CD8-positive, alpha-beta memory T cell (primary cell): ENCODE results near the gene GUK1. TPM values are rescaled to one million over a fixed set of nuclear protein-coding genes. Genes with fewer than 3 reads are reported as not detected.

Source experiments
- CTCF ChIA-PET: fragments of 350-600 bp; sonication (Branson Sonifier 250); formaldehyde crosslinking; loops from one replicate; lab custom pipeline; 2021; ENCODE audit warnings: antibody characterized with exemption; lab: Charles Lee
- POLR2A ChIA-PET: fragments of 350-600 bp; sonication (Branson Sonifier 250); formaldehyde crosslinking; loops from one replicate; lab custom pipeline; 2021; ENCODE audit warnings: antibody characterized with exemption; lab: Charles Lee
- DNase-seq, 5 donors: peaks; one replicate each; pipeline versions ENCODE4 v3.0.0 to v3.0.0-alpha.2; 2020 to 2022; ENCODE audit warnings: mixed read lengths in 1 of 5
- H3K27ac ChIP-seq: one replicate; pipeline ENCODE4 v1.7.0; 2013; ENCODE audit warnings: low read depth, mild to moderate bottlenecking, low read length, moderate library complexity
- H3K27me3 ChIP-seq: 2 replicates; pipeline ENCODE4 v1.7.0; 2013; ENCODE audit warnings: low read length, mild to moderate bottlenecking; ENCODE audit not compliant: insufficient read depth, poor library complexity, severe bottlenecking
- H3K36me3 ChIP-seq: 2 replicates; pipeline ENCODE4 v1.7.0; 2013; ENCODE audit warnings: mild to moderate bottlenecking, low read length, moderate library complexity; ENCODE audit not compliant: insufficient read depth
- H3K4me1 ChIP-seq: 2 replicates; pipeline ENCODE4 v1.7.0; 2013; ENCODE audit warnings: mild to moderate bottlenecking, low read length, moderate library complexity; ENCODE audit not compliant: insufficient read depth
- H3K4me3 ChIP-seq: 2 replicates; pipeline ENCODE4 v1.7.0; 2013; ENCODE audit warnings: mild to moderate bottlenecking, low read length
- H3K9me3 ChIP-seq: 2 replicates; pipeline ENCODE4 v1.7.0; 2013; ENCODE audit warnings: mild to moderate bottlenecking, low read length
- H3K27ac Mint-ChIP-seq, 8 donors: one replicate each; pipeline ENCODE4 v1.8.0; 2020 to 2021; ENCODE audit warnings: mixed read lengths in 8 of 8, mild to moderate bottlenecking in 6 of 8, inconsistent platforms in 3 of 8, moderate library complexity in 3 of 8
- H3K27me3 Mint-ChIP-seq, 2 donors: one replicate each; pipeline ENCODE4 v1.8.0; 2020 to 2021; ENCODE audit warnings: mixed read lengths in 2 of 2, mild to moderate bottlenecking in 1 of 2, moderate library complexity in 1 of 2
- H3K36me3 Mint-ChIP-seq, 3 donors: one replicate each; pipeline ENCODE4 v1.8.0; 2020 to 2021; ENCODE audit warnings: mixed read lengths in 3 of 3, inconsistent platforms in 1 of 3, mild to moderate bottlenecking in 1 of 3
- H3K4me1 Mint-ChIP-seq, 3 donors: one replicate each; pipeline ENCODE4 v1.8.0; 2020 to 2021; ENCODE audit warnings: mixed read lengths in 3 of 3, inconsistent platforms in 1 of 3, mild to moderate bottlenecking in 1 of 3
- H3K4me3 Mint-ChIP-seq, 7 donors: one replicate each; pipeline ENCODE4 v1.8.0; 2020 to 2021; ENCODE audit warnings: mixed read lengths in 7 of 7, mild to moderate bottlenecking in 6 of 7, moderate library complexity in 4 of 7, inconsistent platforms in 2 of 7
- H3K9me3 Mint-ChIP-seq, 5 donors: one replicate each; pipeline ENCODE4 v1.8.0; 2020 to 2022; ENCODE audit warnings: mixed read lengths in 5 of 5, mild to moderate bottlenecking in 3 of 5, moderate library complexity in 2 of 5, inconsistent platforms in 1 of 5
- polyA plus RNA-seq: library from polyadenylated mRNA; unstranded; fragments of 300-500 nt; fragmentation: Illumina TruSeq; gene quantifications from one replicate; pipeline ENCODE4 v1.2.3, GENCODE V29; 2021
- total RNA-seq, 2 experiments: library from RNA; stranded (reverse); gene quantifications; one replicate each; pipeline ENCODE4 v1.2.3, GENCODE V29; 2021

Gene GUK1
- total and polyA plus RNA-seq, 3 experiments from 2014 or later = 222 to 467 (median 245) TPM

GRCh38 chr1:228177721-228178710 is 37.9 kb downstream of the GUK1 start:
- Mint-ChIP-seq H3K27ac (peak overlapping the region in 2 of 8 donors; percentile 31 to 79), H3K36me3 (peaks cover 0 to 16% (median 2%) of the 10 kb centered on the region in 3 donors), H3K4me3 (no peak overlapping the region), H3K27me3 (no peaks in the 10 kb centered on the region), H3K4me1 (peaks cover 3 to 4% (median 4%) of the 10 kb centered on the region in 3 donors), H3K9me3 (no peaks in the 10 kb centered on the region)
- DNase-seq = no peak
- H3K27me3 ChIP-seq = no peaks in the 10 kb centered on the region
- H3K9me3 ChIP-seq = no peaks in the 10 kb centered on the region
- ChIA-PET POLR2A (interaction anchor here (0.7 kb wide), 1 partner anchor 25 kb away, joined by 5 read pairs; no protein-coding TSS in a partner anchor), CTCF (interaction anchor here (2.2 kb wide), 1 partner anchor 12 kb away, joined by 11 read pairs; the partner anchor contains the start of gene IBA57)
- no peak overlapping the region for H3K27ac ChIP-seq
- H3K4me1 ChIP-seq = no peaks in the 10 kb centered on the region
- H3K36me3 ChIP-seq = no peaks in the 10 kb centered on the region
- no peak overlapping the region for H3K4me3 ChIP-seq

GRCh38 chr1:228178737-228179684 is 38.9 kb downstream of the GUK1 start:
- peak overlapping the region in 5 of 8 donors; percentile 3 to 46 (median 26) for H3K27ac Mint-ChIP-seq
- H3K27me3 Mint-ChIP-seq = no peaks in the 10 kb centered on the region
- peak overlapping the region in 1 of 7 donors; percentile 38 for H3K4me3 Mint-ChIP-seq
- no peaks in the 10 kb centered on the region for H3K9me3 Mint-ChIP-seq
- Histone ChIP-seq H3K36me3 (no peaks in the 10 kb centered on the region), H3K9me3 (no peaks in the 10 kb centered on the region), H3K4me1 (no peaks in the 10 kb centered on the region), H3K27ac (no peak overlapping the region), H3K27me3 (no peaks in the 10 kb centered on the region), H3K4me3 (no peak overlapping the region)
- no peak for DNase-seq
- ChIA-PET POLR2A (no interaction called here), CTCF (interaction anchor here (1.1 to 2.2 kb wide), 4 partner anchors 11 to 279 kb away, joined by 3 to 11 read pairs (median 4); partner anchors contain the start of gene IBA57)
- peaks cover 4 to 7% (median 4%) of the 10 kb centered on the region in 3 donors for H3K4me1 Mint-ChIP-seq
- H3K36me3 Mint-ChIP-seq = peaks cover 0 to 16% (median 2%) of the 10 kb centered on the region in 3 donors

- H3K4me3 Mint-ChIP-seq = no peak overlapping the region
- H3K9me3 Mint-ChIP-seq = no peaks in the 10 kb centered on the region
- peaks cover 0 to 13% (median 2%) of the 10 kb centered on the region in 3 donors for H3K36me3 Mint-ChIP-seq
- POLR2A ChIA-PET = no interaction called here
- peaks cover 9 to 13% (median 12%) of the 10 kb centered on the region in 3 donors for H3K4me1 Mint-ChIP-seq
- CTCF ChIA-PET = interaction anchor here (0.7 to 1.5 kb wide), 3 partner anchors 12 to 43 kb away, joined by 3 to 5 read pairs (median 4); partner anchors contain the start of gene GUK1
- no peaks in the 10 kb centered on the region for H3K27me3 ChIP-seq
- H3K9me3 ChIP-seq = no peaks in the 10 kb centered on the region
- H3K4me3 ChIP-seq = no peak overlapping the region
- H3K36me3 ChIP-seq = no peaks in the 10 kb centered on the region
- peak overlapping the region in 2 of 8 donors; percentile 15 to 61 for H3K27ac Mint-ChIP-seq
- H3K4me1 ChIP-seq = peaks cover 4% of the 10 kb centered on the region
- H3K27me3 Mint-ChIP-seq = no peaks in the 10 kb centered on the region
- no peak for DNase-seq
- no peak overlapping the region for H3K27ac ChIP-seq
Measured at GRCh38 chr1:228180271-228180958, 40.3 kb downstream of the GUK1 start.

GRCh38 chr1:228180959-228181644 is 41.0 kb downstream of the GUK1 start:
- Histone ChIP-seq H3K36me3 (no peaks in the 10 kb centered on the region), H3K27me3 (no peaks in the 10 kb centered on the region), H3K4me1 (peaks cover 11% of the 10 kb centered on the region), H3K9me3 (no peaks in the 10 kb centered on the region), H3K27ac (no peak overlapping the region), H3K4me3 (no peak overlapping the region)
- POLR2A ChIA-PET = no interaction called here
- peak overlapping the region in 1 of 8 donors; percentile 20 for H3K27ac Mint-ChIP-seq
- CTCF ChIA-PET = interaction anchor here (0.7 to 1.5 kb wide), 4 partner anchors 13 to 44 kb away, joined by 3 to 5 read pairs (median 4); partner anchors contain the start of gene GUK1
- H3K9me3 Mint-ChIP-seq = no peaks in the 10 kb centered on the region
- no peaks in the 10 kb centered on the region for H3K27me3 Mint-ChIP-seq
- H3K4me1 Mint-ChIP-seq = peaks cover 15 to 20% (median 19%) of the 10 kb centered on the region in 3 donors
- no peak overlapping the region for H3K4me3 Mint-ChIP-seq
- DNase-seq = no peak
- peaks cover 0 to 12% (median 2%) of the 10 kb centered on the region in 3 donors for H3K36me3 Mint-ChIP-seq

- Histone ChIP-seq H3K4me1 (peaks cover 16% of the 10 kb centered on the region), H3K36me3 (no peaks in the 10 kb centered on the region), H3K27me3 (no peaks in the 10 kb centered on the region), H3K4me3 (no peak overlapping the region), H3K27ac (no peak overlapping the region), H3K9me3 (no peaks in the 10 kb centered on the region)
- POLR2A ChIA-PET = no interaction called here
- H3K27me3 Mint-ChIP-seq = no peaks in the 10 kb centered on the region
- H3K27ac Mint-ChIP-seq = peak overlapping the region in 1 of 8 donors; percentile 20
- peak overlapping the region in 1 of 7 donors; percentile 16 for H3K4me3 Mint-ChIP-seq
- peaks cover 0 to 12% (median 2%) of the 10 kb centered on the region in 3 donors for H3K36me3 Mint-ChIP-seq
- no peak for DNase-seq
- no peaks in the 10 kb centered on the region for H3K9me3 Mint-ChIP-seq
- H3K4me1 Mint-ChIP-seq = peaks cover 21 to 25% (median 24%) of the 10 kb centered on the region in 3 donors
- CTCF ChIA-PET = interaction anchor here (1.0 kb wide), 1 partner anchor 15 kb away, joined by 3 read pairs; no protein-coding TSS in a partner anchor
Measured at GRCh38 chr1:228181645-228182034, 41.6 kb downstream of the GUK1 start.

- H3K27ac Mint-ChIP-seq = peak overlapping the region in 2 of 8 donors; percentile 16 to 38
- ChIA-PET CTCF (interaction anchor here (0.9 to 1.0 kb wide), 2 partner anchors 16 to 224 kb away, joined by 3 read pairs; partner anchors contain the start of gene TRIM11), POLR2A (no interaction called here)
- H3K4me3 Mint-ChIP-seq = no peak overlapping the region
- peaks cover 0 to 9% (median 2%) of the 10 kb centered on the region in 3 donors for H3K36me3 Mint-ChIP-seq
- H3K4me1 Mint-ChIP-seq = peaks cover 26 to 31% (median 27%) of the 10 kb centered on the region in 3 donors
- H3K9me3 Mint-ChIP-seq = no peaks in the 10 kb centered on the region
- Histone ChIP-seq H3K4me3 (no peak overlapping the region), H3K36me3 (no peaks in the 10 kb centered on the region), H3K27me3 (no peaks in the 10 kb centered on the region), H3K27ac (no peak overlapping the region), H3K9me3 (no peaks in the 10 kb centered on the region), H3K4me1 (peaks cover 19% of the 10 kb centered on the region)
- DNase-seq = no peak
- no peaks in the 10 kb centered on the region for H3K27me3 Mint-ChIP-seq
Measured at GRCh38 chr1:228182296-228183030, 42.4 kb downstream of the GUK1 start.
